GM10266 (cell line): ENCODE results near the gene DOCK7.

Source experiments
- DNase-seq: peaks from one replicate; pipeline ENCODE4 v3.0.0; 2012; ENCODE audit errors: extremely low spot score
- TF ChIP-seq, protein P1 (sequence below): IDR thresholded peaks from 2 replicates; pipeline ENCODE4 v1.5.1; 2012; ENCODE audit warnings: mild to moderate bottlenecking, low read depth; ENCODE audit not compliant: control insufficient read depth, insufficient read depth; ENCODE audit errors: missing control alignments

Gene DOCK7

DNA sequence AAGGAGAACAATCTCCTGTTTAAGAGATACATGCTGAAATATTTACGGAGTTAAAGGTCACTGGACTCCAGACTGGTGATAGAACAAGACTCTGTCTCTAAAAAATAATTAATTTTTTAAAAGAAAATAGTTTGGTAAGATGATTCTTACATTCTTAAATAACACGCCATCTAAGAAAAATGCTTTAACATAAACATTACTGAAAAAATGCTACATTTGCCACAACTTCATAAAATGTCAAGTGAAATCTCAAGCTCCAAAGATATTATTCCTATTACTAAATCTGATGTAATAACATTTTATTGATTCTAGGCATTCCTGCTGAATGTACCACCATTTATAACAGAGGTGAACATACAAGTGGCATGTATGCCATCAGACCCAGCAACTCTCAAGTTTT lies 86.7 kb downstream of the DOCK7 start:
- TF ChIP-seq, protein P1, sequence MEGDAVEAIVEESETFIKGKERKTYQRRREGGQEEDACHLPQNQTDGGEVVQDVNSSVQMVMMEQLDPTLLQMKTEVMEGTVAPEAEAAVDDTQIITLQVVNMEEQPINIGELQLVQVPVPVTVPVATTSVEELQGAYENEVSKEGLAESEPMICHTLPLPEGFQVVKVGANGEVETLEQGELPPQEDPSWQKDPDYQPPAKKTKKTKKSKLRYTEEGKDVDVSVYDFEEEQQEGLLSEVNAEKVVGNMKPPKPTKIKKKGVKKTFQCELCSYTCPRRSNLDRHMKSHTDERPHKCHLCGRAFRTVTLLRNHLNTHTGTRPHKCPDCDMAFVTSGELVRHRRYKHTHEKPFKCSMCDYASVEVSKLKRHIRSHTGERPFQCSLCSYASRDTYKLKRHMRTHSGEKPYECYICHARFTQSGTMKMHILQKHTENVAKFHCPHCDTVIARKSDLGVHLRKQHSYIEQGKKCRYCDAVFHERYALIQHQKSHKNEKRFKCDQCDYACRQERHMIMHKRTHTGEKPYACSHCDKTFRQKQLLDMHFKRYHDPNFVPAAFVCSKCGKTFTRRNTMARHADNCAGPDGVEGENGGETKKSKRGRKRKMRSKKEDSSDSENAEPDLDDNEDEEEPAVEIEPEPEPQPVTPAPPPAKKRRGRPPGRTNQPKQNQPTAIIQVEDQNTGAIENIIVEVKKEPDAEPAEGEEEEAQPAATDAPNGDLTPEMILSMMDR: no peak

DNA sequence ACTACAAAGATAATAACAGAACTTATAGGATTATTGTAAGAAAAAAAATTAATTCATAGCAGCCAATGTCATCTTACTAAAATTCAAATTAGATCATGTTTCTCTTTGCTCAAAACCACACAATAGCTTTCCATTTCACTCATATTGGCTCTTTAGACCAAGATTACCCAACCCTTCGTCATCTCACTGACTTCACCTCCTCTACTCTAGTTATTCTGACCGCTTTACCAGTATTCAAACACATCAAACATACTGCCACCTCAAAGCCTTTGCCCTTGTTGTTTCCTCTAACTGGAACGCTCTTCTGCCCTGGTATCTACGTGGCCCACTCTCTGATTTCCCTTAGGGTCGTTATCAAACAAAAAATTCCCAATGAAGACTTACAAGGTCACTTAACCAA lies 89.1 kb downstream of the DOCK7 start:
- TF ChIP-seq, protein P1: no peak
- DNase-seq: no peak

More for the DNA sequence above, 86.7 kb downstream of the DOCK7 start:
- no peak for DNase-seq

- TF ChIP-seq, protein P1: no peak
- DNase-seq: no peak
Observed at GRCh38 chr1:62597281-62597680, 90.9 kb downstream of the DOCK7 start, which contains the start of gene ANGPTL3. Gene ANGPTL3 (plus strand): TSS chr1:62597520. CDS start chr1:62597567, 47 bp downstream.

- TF ChIP-seq, protein P1: no peak
- DNase-seq: no peak
Observed at GRCh38 chr1:62595647-62596046, 92.5 kb downstream of the DOCK7 start.

GRCh38 chr1:62593825-62594394 lies 94.3 kb downstream of the DOCK7 start:
- DNase-seq: no peak
- TF ChIP-seq, protein P1: no peak

DNA sequence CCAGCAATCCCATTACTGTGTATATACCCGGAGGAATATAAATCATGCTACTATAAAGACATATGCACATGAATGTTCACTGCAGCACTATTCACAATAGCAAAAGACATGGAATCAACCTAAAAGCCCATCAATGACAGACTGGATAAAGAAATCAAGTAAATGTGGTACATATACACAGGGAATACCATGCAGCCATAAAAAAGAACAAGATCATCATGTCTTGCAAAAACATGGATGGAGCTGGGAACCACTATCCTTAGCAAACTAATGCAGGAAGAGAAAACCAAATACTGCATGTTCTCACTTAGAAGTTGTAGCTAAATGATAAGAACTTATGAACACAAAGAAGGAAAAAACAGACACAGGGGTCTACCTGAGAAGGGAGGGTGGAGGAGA lies 97.2 kb downstream of the DOCK7 start:
- TF ChIP-seq, protein P1: no peak
- no peak for DNase-seq

DNA sequence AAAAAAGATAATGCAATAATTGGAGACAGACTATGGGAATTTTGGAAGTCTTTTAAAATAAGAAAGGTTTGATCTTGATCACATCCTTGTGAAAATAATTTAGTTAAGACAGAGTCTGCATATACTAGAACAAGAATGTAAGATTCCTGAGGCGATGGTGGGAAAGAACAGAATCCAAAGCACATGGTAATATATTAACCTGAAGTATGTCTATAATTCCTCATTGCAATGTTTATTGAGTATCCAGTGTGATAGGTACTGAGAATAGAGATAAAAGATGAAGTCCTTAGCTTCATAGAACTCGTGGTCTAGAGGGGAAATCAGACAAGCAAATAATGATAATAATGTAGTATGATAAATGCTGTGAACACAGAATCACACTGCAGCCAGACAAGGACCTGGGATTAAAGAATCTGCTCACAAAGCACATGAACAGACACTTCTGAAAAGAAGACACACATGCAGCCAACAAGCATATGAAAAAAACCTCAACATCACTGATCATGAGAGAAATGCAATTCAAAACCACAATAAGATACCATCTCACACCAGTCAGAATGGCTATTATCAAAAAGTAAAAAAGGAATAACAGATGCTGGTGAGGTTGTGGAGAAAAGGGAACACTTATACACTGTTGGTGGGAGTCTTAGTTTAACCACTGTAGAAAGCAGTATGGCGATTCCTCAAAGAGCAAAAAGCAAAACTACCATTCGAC lies 97.8 kb downstream of the DOCK7 start:
- TF ChIP-seq, protein P1: no peak
- no peak for DNase-seq
